Measurements from ENCODE around the gene TTLL9.

The TTLL9 gene

GRCh38 chr20:31836853-31837608, 33.4 kb upstream of the TTLL9 start:
- TF ChIP-seq FOXM1 (IDR thresholded peaks at IDR 0.05; ENCODE audit: borderline replicate concordance, low read depth) = no peak
- no peak for TF ChIP-seq RAD21 (IDR thresholded peaks at IDR 0.05; ENCODE audit: low read depth)
- peak; percentile 22; the same call in 1 of the 2 replicates for TF ChIP-seq TCF12 (IDR thresholded peaks at IDR 0.05; ENCODE audit: low read depth)

DNA sequence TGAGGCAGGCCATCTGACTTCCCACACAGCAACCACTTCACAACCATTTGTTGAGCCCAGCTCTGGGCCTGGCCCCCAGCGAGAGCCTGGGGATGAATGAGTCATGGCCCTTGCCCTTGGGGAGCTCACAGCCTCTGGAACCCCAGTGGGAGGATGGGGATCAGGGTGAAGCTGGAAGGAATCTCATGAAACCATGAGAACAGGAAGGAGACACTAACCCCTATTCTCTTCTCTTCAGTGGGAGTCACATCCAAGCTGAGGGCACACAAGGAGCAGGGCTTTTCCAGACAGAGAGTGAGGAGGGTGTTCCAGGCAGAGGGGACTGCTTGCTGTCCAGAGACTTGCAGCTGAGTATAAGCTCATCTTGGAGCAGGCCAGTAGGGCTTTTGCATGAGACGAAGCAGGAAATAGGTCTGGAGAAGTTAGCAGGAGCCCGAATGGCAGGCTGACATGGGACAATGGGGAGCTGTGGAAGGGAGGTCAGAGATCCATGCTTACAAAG, 32.5 kb upstream of the TTLL9 start:
- TF ChIP-seq, protein P1, sequence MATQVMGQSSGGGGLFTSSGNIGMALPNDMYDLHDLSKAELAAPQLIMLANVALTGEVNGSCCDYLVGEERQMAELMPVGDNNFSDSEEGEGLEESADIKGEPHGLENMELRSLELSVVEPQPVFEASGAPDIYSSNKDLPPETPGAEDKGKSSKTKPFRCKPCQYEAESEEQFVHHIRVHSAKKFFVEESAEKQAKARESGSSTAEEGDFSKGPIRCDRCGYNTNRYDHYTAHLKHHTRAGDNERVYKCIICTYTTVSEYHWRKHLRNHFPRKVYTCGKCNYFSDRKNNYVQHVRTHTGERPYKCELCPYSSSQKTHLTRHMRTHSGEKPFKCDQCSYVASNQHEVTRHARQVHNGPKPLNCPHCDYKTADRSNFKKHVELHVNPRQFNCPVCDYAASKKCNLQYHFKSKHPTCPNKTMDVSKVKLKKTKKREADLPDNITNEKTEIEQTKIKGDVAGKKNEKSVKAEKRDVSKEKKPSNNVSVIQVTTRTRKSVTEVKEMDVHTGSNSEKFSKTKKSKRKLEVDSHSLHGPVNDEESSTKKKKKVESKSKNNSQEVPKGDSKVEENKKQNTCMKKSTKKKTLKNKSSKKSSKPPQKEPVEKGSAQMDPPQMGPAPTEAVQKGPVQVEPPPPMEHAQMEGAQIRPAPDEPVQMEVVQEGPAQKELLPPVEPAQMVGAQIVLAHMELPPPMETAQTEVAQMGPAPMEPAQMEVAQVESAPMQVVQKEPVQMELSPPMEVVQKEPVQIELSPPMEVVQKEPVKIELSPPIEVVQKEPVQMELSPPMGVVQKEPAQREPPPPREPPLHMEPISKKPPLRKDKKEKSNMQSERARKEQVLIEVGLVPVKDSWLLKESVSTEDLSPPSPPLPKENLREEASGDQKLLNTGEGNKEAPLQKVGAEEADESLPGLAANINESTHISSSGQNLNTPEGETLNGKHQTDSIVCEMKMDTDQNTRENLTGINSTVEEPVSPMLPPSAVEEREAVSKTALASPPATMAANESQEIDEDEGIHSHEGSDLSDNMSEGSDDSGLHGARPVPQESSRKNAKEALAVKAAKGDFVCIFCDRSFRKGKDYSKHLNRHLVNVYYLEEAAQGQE (IDR thresholded peaks at IDR 0.05; ENCODE audit: low read depth) = no peak
- no peak for TF ChIP-seq FOXM1 (IDR thresholded peaks at IDR 0.05; ENCODE audit: borderline replicate concordance, low read depth)
- TF ChIP-seq CEBPB (IDR thresholded peaks at IDR 0.05) = no peak
- TF ChIP-seq, protein P2, sequence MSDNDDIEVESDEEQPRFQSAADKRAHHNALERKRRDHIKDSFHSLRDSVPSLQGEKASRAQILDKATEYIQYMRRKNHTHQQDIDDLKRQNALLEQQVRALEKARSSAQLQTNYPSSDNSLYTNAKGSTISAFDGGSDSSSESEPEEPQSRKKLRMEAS (IDR thresholded peaks at IDR 0.05) = no peak
- no peak for TF ChIP-seq YY1 (IDR thresholded peaks at IDR 0.05; ENCODE audit: low read depth)
- no peak for TF ChIP-seq RAD21 (IDR thresholded peaks at IDR 0.05; ENCODE audit: low read depth)
- no peak for TF ChIP-seq TEAD4 (IDR thresholded peaks at IDR 0.05)
- TF ChIP-seq, protein P3, sequence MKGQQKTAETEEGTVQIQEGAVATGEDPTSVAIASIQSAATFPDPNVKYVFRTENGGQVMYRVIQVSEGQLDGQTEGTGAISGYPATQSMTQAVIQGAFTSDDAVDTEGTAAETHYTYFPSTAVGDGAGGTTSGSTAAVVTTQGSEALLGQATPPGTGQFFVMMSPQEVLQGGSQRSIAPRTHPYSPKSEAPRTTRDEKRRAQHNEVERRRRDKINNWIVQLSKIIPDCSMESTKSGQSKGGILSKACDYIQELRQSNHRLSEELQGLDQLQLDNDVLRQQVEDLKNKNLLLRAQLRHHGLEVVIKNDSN (IDR thresholded peaks at IDR 0.05) = no peak
- TF ChIP-seq NFIC (IDR thresholded peaks at IDR 0.05) = no peak
- no peak for TF ChIP-seq CREB1 (IDR thresholded peaks at IDR 0.05; ENCODE audit: low read depth)
- no peak for TF ChIP-seq EGR1 (IDR thresholded peaks at IDR 0.05)
- no peak for TF ChIP-seq EP300 (IDR thresholded peaks at IDR 0.05; ENCODE audit: borderline replicate concordance)
- TF ChIP-seq TCF12 (IDR thresholded peaks at IDR 0.05; ENCODE audit: low read depth) = no peak
- no peak for TF ChIP-seq TAF1 (IDR thresholded peaks at IDR 0.05; ENCODE audit: low read depth)

GRCh38 chr20:31838646-31839292, 31.7 kb upstream of the TTLL9 start:
- TF ChIP-seq, protein P2 (IDR thresholded peaks at IDR 0.05) = 0 out of 2 replicates have a peak, but pooled peaks have one; percentile 7
- peak; percentile 33; the same call in 1 of the 2 replicates for TF ChIP-seq TEAD4 (IDR thresholded peaks at IDR 0.05)
- TF ChIP-seq RAD21 (IDR thresholded peaks at IDR 0.05; ENCODE audit: low read depth) = no peak
- TF ChIP-seq EGR1 (IDR thresholded peaks at IDR 0.05) = no peak
- peak; percentile 77; the same call in 1 of the 2 replicates for TF ChIP-seq NFIC (IDR thresholded peaks at IDR 0.05)
- no peak for TF ChIP-seq FOXM1 (IDR thresholded peaks at IDR 0.05; ENCODE audit: borderline replicate concordance, low read depth)
- TF ChIP-seq, protein P3 (IDR thresholded peaks at IDR 0.05) = no peak
- no peak for TF ChIP-seq CREB1 (IDR thresholded peaks at IDR 0.05; ENCODE audit: low read depth)
- TF ChIP-seq, protein P1 (IDR thresholded peaks at IDR 0.05; ENCODE audit: low read depth) = peak; percentile 46; the same call in 1 of the 2 replicates

GRCh38 chr20:31839782-31840487, 30.5 kb upstream of the TTLL9 start:
- TF ChIP-seq ZBTB7A (IDR thresholded peaks at IDR 0.05; ENCODE audit: low read depth) (no peak), CEBPB (IDR thresholded peaks at IDR 0.05) (no peak)

DNA sequence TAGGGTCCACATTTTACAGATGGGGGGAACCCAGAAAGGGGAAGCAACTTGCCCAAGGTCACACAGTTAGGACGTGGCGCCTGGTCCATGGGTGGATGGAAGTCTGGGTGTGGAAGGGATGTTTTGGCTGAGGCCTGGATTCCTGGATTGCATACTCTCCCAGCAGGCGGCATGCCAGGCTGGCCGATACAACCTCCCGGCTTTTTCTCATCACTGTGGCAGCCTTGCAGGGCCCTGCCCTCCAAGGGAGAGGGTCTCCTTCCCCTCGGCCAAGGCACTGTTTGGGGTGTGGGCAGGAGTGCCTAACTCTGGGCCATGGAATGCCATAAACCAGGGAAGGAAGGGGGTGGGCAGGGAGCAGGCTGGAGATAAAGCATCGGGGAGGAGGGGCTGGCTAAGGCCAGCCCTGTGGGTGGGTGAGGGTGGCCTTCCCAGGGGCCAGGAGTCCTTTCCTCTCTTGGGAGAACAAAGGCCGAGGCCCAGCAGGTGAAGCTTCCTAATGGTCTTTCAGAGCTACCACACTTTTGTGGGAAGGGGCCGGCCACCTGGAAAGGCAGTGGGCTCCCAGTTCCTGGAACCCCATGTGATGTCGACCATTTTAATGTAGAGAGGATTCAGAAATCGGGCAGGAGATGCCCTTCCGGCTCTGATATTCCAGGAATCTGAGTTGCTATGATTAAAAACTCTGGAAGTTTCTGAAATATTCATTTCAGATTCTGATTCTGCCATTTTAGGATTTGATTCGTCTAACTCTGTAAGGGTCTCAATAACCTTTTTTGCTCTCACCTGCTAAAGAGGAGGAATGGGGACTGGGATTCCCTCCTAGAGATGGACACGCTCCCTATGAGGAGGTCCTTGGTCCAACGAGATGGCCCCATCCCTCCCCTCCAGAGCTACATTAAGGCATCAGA, 29.3 kb upstream of the TTLL9 start:
- TF ChIP-seq CREB1 (IDR thresholded peaks at IDR 0.05; ENCODE audit: low read depth) (no peak), ZBTB7A (IDR thresholded peaks at IDR 0.05; ENCODE audit: low read depth) (peak; percentile 78; the same call in 1 of the 2 replicates), RAD21 (IDR thresholded peaks at IDR 0.05; ENCODE audit: low read depth) (no peak), TEAD4 (IDR thresholded peaks at IDR 0.05) (0 out of 2 replicates have a peak, but pooled peaks have one; percentile 44), EGR1 (IDR thresholded peaks at IDR 0.05) (no peak), CEBPB (IDR thresholded peaks at IDR 0.05) (no peak), TCF12 (IDR thresholded peaks at IDR 0.05; ENCODE audit: low read depth) (no peak), NFIC (IDR thresholded peaks at IDR 0.05) (peak; percentile 47), EP300 (IDR thresholded peaks at IDR 0.05; ENCODE audit: borderline replicate concordance) (peak; percentile 31; the same call in 1 of the 2 replicates)
- TF ChIP-seq, protein P2 (IDR thresholded peaks at IDR 0.05) = no peak
- TF ChIP-seq, protein P3 (IDR thresholded peaks at IDR 0.05) = no peak
